Pancreas (tissue), 10 donors: Measurements from ENCODE around the gene EHF. TPM values are rescaled to one million over a fixed set of nuclear protein-coding genes. Genes with fewer than 3 reads are reported as not detected.
A peak's percentile ranks its signal among the peaks of the same experiment; 100 is the strongest.

Experiments
- ATAC-seq, 4 donors: fragments of 200-7000 bp; cut with Tn5 transposase; one replicate each; pipeline versions ENCODE4 v1.8.0 to v1.9.1; 2020; ENCODE audit warnings: mild to moderate bottlenecking in 4 of 4, moderate library complexity in 4 of 4
- DNase-seq, 6 donors: peaks; one replicate each; pipeline ENCODE4 v3.0.0-alpha.2; 2020
- FAIRE-seq: peaks from 2 replicates; lab custom pipeline; 2012; peaks lifted over from hg19 to GRCh38; lab: Jason Lieb, UNC
- H3K27ac ChIP-seq, 4 donors: fragments of 200-600 bp; sonication (generic); 1 replicate in 3 of 4; 2 replicates in 1 of 4; pipeline versions ENCODE4 v1.5.0 to v1.8.0; 2020
- H3K27me3 ChIP-seq, 4 donors: fragments of 200-600 bp; one replicate each; pipeline ENCODE4 v1.8.0; 2021
- H3K36me3 ChIP-seq, 3 donors: fragments of 200-600 bp; sonication (generic) in 1 of 3; one replicate each; pipeline versions ENCODE4 v1.5.0 to v1.8.0; 2020 to 2021
- H3K4me1 ChIP-seq, 3 donors: fragments of 200-600 bp; one replicate each; pipeline ENCODE4 v1.8.0; 2021
- H3K4me3 ChIP-seq, 4 donors: fragments of 200-600 bp; sonication (generic) in 2 of 4; one replicate each; pipeline versions ENCODE4 v1.5.0 to v1.8.0; 2020 to 2021
- H3K9me3 ChIP-seq, 4 donors: fragments of 200-600 bp; one replicate each; pipeline ENCODE4 v1.8.0; 2021
- WGBS, 2 donors: extraction: QIAGEN DNeasy Blood & Tissue Kit; methylation state at CpG; one replicate each; pipeline ENCODE4 v1.1.7; 2013; 5-methylcytosine and 5-hydroxymethylcytosine counted together
- intact Hi-C, 3 donors: fragments of 100-400 bp; cut with DNase I; formaldehyde crosslinking; loops; one replicate each; pipeline versions ENCODE4 v1.11.1 to v1.14.2; 2022
- polyA plus RNA-seq, 2 donors: library from polyadenylated mRNA; stranded (reverse); fragments of 200-250 nt; gene quantifications; one replicate each; pipeline ENCODE4 v1.2.3, GENCODE V29; 2013
- total RNA-seq, 6 donors: library from RNA; stranded (reverse); fragmentation: NEBNext Ultra II Directional in 4 of 6; extraction: Animal tissue kit (Norgen Biotek cat#: 25700) in 4 of 6; gene quantifications; one replicate each; pipeline versions ENCODE4 v1.2.1 to v1.2.4, GENCODE V29; 2021 to 2023
- TF ChIP-seq, protein P1 (sequence below), 4 donors: fragments of 200-600 bp; sonication (generic) in 3 of 4; IDR thresholded peaks; one replicate each; pipeline versions ENCODE4 v1.5.0 to v1.8.0; 2021; ENCODE audit warnings: antibody characterized with exemption in 4 of 4
- donor health status: healthy with polysubstance abuse.
- donor health status: DM: no; HTN: no; CAD: no; lungs with moderate emphysema.
- donor health status: DM: no; HTN: no; CAD: no.
- donor health status: control.
- donor health status: control.
- donor health status: Bipolar disorder and iron deficiency.
- donor health status: DM: yes; HTN: yes; CAD: no.
- donor health status: DM: no; HTN: no; CAD: no.
- donor health status: DM: no; HTN: no; CAD: no.
- donor health status: DM: yes; HTN: yes; CAD: no.

Gene EHF
- total RNA-seq (10 to 100 TPM; 22.4 to 58.2 (median 33.5) TPM), polyA plus RNA-seq (10 to 100 TPM in 1 of 2 donors, 1 to 10 TPM in 1; 7.7 to 14.1 TPM)

DNA sequence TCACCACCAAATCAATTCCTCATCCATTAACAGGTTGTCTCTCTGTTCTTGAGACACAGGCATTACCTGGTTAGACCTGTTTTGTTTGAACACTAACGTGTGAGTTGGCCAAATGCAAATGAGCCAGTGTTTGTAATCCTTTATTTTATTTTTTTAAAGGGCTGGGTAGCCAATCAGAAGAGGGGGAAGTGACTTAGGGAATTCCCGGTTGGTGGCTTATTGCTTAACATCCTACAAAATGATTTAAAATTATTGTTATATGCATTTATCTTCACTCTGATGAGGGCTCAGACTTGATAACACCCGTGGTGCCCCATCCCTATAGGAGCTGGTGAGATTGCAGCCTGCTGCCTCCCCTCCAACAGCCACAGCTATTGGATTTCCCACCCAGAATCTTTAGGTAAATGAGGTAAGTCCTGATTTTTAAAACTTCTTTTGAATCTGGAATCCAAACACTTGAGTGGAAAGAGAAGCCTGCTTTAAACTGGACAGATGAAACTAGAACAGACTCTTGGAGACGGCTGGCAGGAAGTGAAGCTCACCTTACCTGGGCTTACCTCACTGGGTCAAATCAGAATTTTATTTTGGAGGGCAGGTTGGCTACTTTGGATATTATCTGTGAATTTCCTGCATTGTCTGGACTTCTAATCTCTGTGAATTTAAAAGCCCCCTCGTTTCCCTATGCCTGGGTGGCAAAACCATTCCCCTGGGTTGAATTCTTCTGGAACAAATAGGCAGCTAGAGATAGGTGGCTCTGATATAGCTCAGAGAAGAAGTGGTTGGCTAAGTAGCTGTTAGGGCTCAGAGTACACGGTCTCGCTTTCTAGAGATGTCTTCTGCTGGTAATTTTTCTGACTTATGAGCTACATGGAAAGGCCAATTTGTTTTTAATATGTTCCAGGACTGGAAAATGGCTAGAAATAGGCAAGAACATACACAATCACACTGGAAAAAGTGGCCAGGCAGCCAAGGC lies at the start of gene EHF:
Gene EHF, plus strand, starts transcription at position 274 of the 973 bp plus-strand sequence. CDS start 21,538 bp downstream, outside the sequence.
- ATAC-seq (peak; percentile 80 to 86 (median 86)), DNase-seq (peak in 3 of 6 donors; percentile 41 to 50 (median 45)), FAIRE-seq (peak; percentile 47)
- TF ChIP-seq, protein P1, sequence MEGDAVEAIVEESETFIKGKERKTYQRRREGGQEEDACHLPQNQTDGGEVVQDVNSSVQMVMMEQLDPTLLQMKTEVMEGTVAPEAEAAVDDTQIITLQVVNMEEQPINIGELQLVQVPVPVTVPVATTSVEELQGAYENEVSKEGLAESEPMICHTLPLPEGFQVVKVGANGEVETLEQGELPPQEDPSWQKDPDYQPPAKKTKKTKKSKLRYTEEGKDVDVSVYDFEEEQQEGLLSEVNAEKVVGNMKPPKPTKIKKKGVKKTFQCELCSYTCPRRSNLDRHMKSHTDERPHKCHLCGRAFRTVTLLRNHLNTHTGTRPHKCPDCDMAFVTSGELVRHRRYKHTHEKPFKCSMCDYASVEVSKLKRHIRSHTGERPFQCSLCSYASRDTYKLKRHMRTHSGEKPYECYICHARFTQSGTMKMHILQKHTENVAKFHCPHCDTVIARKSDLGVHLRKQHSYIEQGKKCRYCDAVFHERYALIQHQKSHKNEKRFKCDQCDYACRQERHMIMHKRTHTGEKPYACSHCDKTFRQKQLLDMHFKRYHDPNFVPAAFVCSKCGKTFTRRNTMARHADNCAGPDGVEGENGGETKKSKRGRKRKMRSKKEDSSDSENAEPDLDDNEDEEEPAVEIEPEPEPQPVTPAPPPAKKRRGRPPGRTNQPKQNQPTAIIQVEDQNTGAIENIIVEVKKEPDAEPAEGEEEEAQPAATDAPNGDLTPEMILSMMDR (IDR thresholded peaks at IDR 0.05): no peak
- Histone ChIP-seq H3K9me3 (no peaks in the 10 kb centered on the region), H3K27ac (peak within 1 kb of the TSS; percentile 54 to 96 (median 84)), H3K36me3 (no peaks in the 10 kb centered on the region), H3K4me1 (peaks cover 21 to 39% (median 22%) of the 10 kb centered on the region in 3 donors), H3K27me3 (no peaks in the 10 kb centered on the region), H3K4me3 (peak within 1 kb of the TSS; percentile 6 to 42 (median 34))
- WGBS, 2 donors: 11 to 12% methylated on average over 7 of the region's 7 CpGs
- intact Hi-C loops: no loop called here

DNA sequence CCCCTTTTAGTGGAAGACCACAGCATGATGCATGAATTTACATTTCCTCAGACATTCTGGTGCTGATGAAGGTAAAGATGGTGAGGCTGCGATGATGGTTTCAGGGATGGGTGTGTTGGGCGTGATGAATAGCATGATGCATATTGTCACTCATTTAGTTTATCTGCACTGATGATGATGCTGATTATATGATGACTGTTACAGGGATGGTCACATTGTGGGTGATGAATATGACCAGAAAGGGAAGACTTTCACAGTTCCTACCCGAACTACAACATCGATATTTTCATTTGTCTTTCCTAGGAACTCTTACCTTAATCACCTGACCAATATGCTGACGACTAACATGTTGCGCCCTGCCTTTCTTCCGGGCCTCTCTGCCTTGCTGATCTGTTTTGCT lies 47.4 kb upstream of the EHF start:
- Histone ChIP-seq H3K9me3 (no peaks in the 10 kb centered on the region), H3K4me3 (no peak overlapping the region), H3K27me3 (no peaks in the 10 kb centered on the region), H3K36me3 (no peaks in the 10 kb centered on the region), H3K4me1 (no peaks in the 10 kb centered on the region), H3K27ac (no peak overlapping the region)
- no peak for FAIRE-seq
- TF ChIP-seq, protein P1 (IDR thresholded peaks at IDR 0.05): no peak
- 87 to 92% methylated on average over 7 of the region's 7 CpGs for whole genome bisulfite sequencing, 2 donors
- intact Hi-C loops: no loop called here
- no peak for DNase-seq
- ATAC-seq: no peak

GRCh38 chr11:34575261-34575660 lies 45.6 kb upstream of the EHF start:
- no peaks in the 10 kb centered on the region for H3K9me3 ChIP-seq
- intact Hi-C loops: no loop called here

DNA sequence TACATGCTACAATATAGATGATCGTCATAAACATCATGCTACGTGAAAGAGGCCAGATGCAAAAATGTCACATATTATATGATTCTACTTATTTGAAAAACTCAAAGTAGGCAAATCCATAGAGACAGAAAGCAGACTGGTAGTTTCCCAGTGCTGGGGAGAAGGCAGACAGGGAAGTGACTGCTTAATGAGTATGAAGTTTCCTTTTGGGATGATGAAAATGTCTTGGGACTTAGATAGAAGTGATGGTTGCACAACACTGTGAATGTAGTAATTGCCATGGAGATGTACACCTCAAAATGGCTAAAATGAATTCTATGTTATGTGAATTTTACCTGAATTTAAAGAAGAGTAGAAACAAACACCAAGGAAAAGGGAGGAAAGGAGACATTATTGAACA lies 45.2 kb upstream of the EHF start:
- TF ChIP-seq, protein P1 (IDR thresholded peaks at IDR 0.05): no peak
- no peak for FAIRE-seq
- WGBS, 2 donors: 89 to 90% methylated on average over 2 of the region's 2 CpGs
- Histone ChIP-seq H3K4me3 (no peak overlapping the region), H3K27me3 (no peaks in the 10 kb centered on the region), H3K36me3 (no peaks in the 10 kb centered on the region), H3K27ac (no peak overlapping the region), H3K4me1 (no peaks in the 10 kb centered on the region), H3K9me3 (no peaks in the 10 kb centered on the region)
- ATAC-seq: no peak
- intact Hi-C loops: no loop called here
- no peak for DNase-seq

More at GRCh38 chr11:34575261-34575660, 45.6 kb upstream of the EHF start:
- no peaks in the 10 kb centered on the region for H3K36me3 ChIP-seq
- ATAC-seq (no peak), FAIRE-seq (no peak), DNase-seq (no peak)
- WGBS, 2 donors: 52 to 62% methylated on average over 4 of the region's 4 CpGs
- TF ChIP-seq, protein P1 (IDR thresholded peaks at IDR 0.05): no peak
- H3K27ac ChIP-seq: no peak overlapping the region
- H3K4me1 ChIP-seq: no peaks in the 10 kb centered on the region
- no peaks in the 10 kb centered on the region for H3K27me3 ChIP-seq
- H3K4me3 ChIP-seq: no peak overlapping the region
